AG08395 (cell line): Measurements from ENCODE around the gene MEIS2.
A peak's percentile ranks its signal among the peaks of the same experiment; 100 is the strongest.

Experiments
- DNase-seq: peaks from one replicate; pipeline ENCODE4 v3.0.0; 2012; ENCODE audit warnings: mixed read lengths, low spot score

Gene MEIS2

GRCh38 chr15:37077623-37078351 lies 22.6 kb downstream of the MEIS2 start:
- no peak for DNase-seq

GRCh38 chr15:37076543-37076942 lies 23.8 kb downstream of the MEIS2 start:
- no peak for DNase-seq

- no peak for DNase-seq
Observed at GRCh38 chr15:37075777-37076176, 24.6 kb downstream of the MEIS2 start.

- DNase-seq: no peak
Observed at GRCh38 chr15:37072181-37072580, 28.2 kb downstream of the MEIS2 start.

- DNase-seq: no peak
Observed at GRCh38 chr15:37071134-37071533, 29.2 kb downstream of the MEIS2 start.

GRCh38 chr15:37070686-37071085 lies 29.7 kb downstream of the MEIS2 start:
- DNase-seq: no peak

- DNase-seq: no peak
Observed at GRCh38 chr15:37061996-37062395, 38.4 kb downstream of the MEIS2 start.

GRCh38 chr15:37059086-37059485 lies 41.3 kb downstream of the MEIS2 start:
- DNase-seq: peak; percentile 44

- no peak for DNase-seq
Observed at GRCh38 chr15:37058316-37058985, 41.9 kb downstream of the MEIS2 start.

GRCh38 chr15:37057831-37058230 lies 42.5 kb downstream of the MEIS2 start:
- DNase-seq: no peak

- DNase-seq: no peak
Observed at GRCh38 chr15:37057256-37057655, 43.1 kb downstream of the MEIS2 start.

- no peak for DNase-seq
Observed at GRCh38 chr15:37056177-37057121, 43.9 kb downstream of the MEIS2 start.

- no peak for DNase-seq
Observed at GRCh38 chr15:37055481-37055880, 44.9 kb downstream of the MEIS2 start.

GRCh38 chr15:37054336-37054735 lies 46.0 kb downstream of the MEIS2 start:
- DNase-seq: no peak

- DNase-seq: no peak
Observed at GRCh38 chr15:37053166-37053565, 47.2 kb downstream of the MEIS2 start.

GRCh38 chr15:37050345-37050744 lies 50.0 kb downstream of the MEIS2 start:
- DNase-seq: no peak

- DNase-seq: peak; percentile 16
Observed at GRCh38 chr15:37046876-37047614, 53.3 kb downstream of the MEIS2 start.

GRCh38 chr15:37045859-37046740 lies 54.2 kb downstream of the MEIS2 start:
- DNase-seq: no peak

- DNase-seq: no peak
Observed at GRCh38 chr15:37044915-37045648, 55.3 kb downstream of the MEIS2 start.

GRCh38 chr15:37041836-37042235 lies 58.5 kb downstream of the MEIS2 start:
- DNase-seq: no peak
